GM18861 (cell line): ENCODE results near the gene MAP3K4.
"Not testable (repeated sequence)": the region's sequence is repeated elsewhere in the genome, so short reads cannot be mapped to it uniquely, and the experiment has no call there.

Experiments
- ATAC-seq: cut with Tn5 transposase; IDR thresholded peaks from one replicate; pipeline ENCODE4 v1.9.1; 2021; ENCODE audit not compliant: unreplicated experiment

MAP3K4 gene

GRCh38 chr6:160972111-160972510, 19.5 kb upstream of the MAP3K4 start:
- peak; percentile 72 for ATAC-seq

GRCh38 chr6:160972594-160972993, 19.0 kb upstream of the MAP3K4 start:
- ATAC-seq: not testable (repeated sequence)

GRCh38 chr6:160973311-160974250, 18.0 kb upstream of the MAP3K4 start:
- ATAC-seq: no peak

GRCh38 chr6:160974304-160974771, 17.2 kb upstream of the MAP3K4 start:
- no peak for ATAC-seq

- ATAC-seq: no peak
Observed at GRCh38 chr6:160975162-160975561, 16.4 kb upstream of the MAP3K4 start.

GRCh38 chr6:160975961-160976360, 15.6 kb upstream of the MAP3K4 start:
- ATAC-seq: not testable (repeated sequence)

GRCh38 chr6:160978141-160978901, 13.2 kb upstream of the MAP3K4 start:
- ATAC-seq: no peak

- ATAC-seq: no peak
Observed at GRCh38 chr6:160979061-160979708, 12.4 kb upstream of the MAP3K4 start.

- not testable (repeated sequence) for ATAC-seq
Observed at GRCh38 chr6:160983377-160983948, 8.1 kb upstream of the MAP3K4 start.

- ATAC-seq: no peak
Observed at GRCh38 chr6:160986851-160987250, 4.7 kb upstream of the MAP3K4 start.

- ATAC-seq: no peak
Observed at GRCh38 chr6:160987265-160987664, 4.3 kb upstream of the MAP3K4 start.

- no peak for ATAC-seq
Observed at GRCh38 chr6:160990847-160991405, 643 bp upstream of the MAP3K4 start.

- ATAC-seq: peak; percentile 28
Observed at GRCh38 chr6:160992061-160992979, 751 bp downstream of the MAP3K4 start.

- no peak for ATAC-seq
Observed at GRCh38 chr6:160992980-160993314, 1.4 kb downstream of the MAP3K4 start.

- no peak for ATAC-seq
Observed at GRCh38 chr6:160995271-160995670, 3.7 kb downstream of the MAP3K4 start.

GRCh38 chr6:160996131-160996601, 4.6 kb downstream of the MAP3K4 start:
- ATAC-seq: no peak

- no peak for ATAC-seq
Observed at GRCh38 chr6:160998217-160998616, 6.6 kb downstream of the MAP3K4 start.

GRCh38 chr6:160998766-160999165, 7.2 kb downstream of the MAP3K4 start:
- ATAC-seq: no peak

- ATAC-seq: no peak
Observed at GRCh38 chr6:160999516-160999915, 7.9 kb downstream of the MAP3K4 start.

GRCh38 chr6:161000632-161001031, 9.1 kb downstream of the MAP3K4 start:
- no peak for ATAC-seq
